ENCODE measurements around the gene LAMA3. TPM values are rescaled to one million over a fixed set of nuclear protein-coding genes. Genes with fewer than 3 reads are reported as not detected.

Gene LAMA3
- total and polyA plus RNA-seq, 4 donors, result 0.26 to 3.9 (median 0.37) TPM

DNA sequence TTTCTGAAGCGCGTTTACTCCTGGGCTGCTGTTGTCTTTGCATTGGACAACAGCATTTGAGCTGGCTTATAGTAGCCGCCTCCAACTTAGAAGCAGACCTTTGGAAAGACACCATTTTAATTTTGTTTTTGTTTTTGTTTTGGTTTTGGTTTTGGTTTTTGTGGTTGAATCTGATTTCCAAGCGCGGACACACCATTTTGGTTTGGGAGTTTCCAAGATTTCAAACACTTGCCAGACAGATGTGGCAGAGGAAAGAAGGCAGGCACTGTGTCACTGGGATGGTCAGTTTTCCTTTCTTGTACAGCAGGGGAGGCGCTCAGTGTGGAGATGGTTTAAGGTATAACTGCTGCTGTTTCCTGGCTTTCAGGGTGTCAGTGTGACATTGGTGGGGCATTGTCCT lies 126.8 kb downstream of the LAMA3 start (continued):
- TF ChIP-seq, protein P1, sequence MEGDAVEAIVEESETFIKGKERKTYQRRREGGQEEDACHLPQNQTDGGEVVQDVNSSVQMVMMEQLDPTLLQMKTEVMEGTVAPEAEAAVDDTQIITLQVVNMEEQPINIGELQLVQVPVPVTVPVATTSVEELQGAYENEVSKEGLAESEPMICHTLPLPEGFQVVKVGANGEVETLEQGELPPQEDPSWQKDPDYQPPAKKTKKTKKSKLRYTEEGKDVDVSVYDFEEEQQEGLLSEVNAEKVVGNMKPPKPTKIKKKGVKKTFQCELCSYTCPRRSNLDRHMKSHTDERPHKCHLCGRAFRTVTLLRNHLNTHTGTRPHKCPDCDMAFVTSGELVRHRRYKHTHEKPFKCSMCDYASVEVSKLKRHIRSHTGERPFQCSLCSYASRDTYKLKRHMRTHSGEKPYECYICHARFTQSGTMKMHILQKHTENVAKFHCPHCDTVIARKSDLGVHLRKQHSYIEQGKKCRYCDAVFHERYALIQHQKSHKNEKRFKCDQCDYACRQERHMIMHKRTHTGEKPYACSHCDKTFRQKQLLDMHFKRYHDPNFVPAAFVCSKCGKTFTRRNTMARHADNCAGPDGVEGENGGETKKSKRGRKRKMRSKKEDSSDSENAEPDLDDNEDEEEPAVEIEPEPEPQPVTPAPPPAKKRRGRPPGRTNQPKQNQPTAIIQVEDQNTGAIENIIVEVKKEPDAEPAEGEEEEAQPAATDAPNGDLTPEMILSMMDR (IDR thresholded peaks at IDR 0.05; ENCODE audit: low read depth, low read length, missing input control), result no peak
- TF ChIP-seq NR2F2 (IDR thresholded peaks at IDR 0.05) (no peak), YY1 (IDR thresholded peaks at IDR 0.05) (no peak), FOXA2 (IDR thresholded peaks at IDR 0.05) (no peak)

DNA sequence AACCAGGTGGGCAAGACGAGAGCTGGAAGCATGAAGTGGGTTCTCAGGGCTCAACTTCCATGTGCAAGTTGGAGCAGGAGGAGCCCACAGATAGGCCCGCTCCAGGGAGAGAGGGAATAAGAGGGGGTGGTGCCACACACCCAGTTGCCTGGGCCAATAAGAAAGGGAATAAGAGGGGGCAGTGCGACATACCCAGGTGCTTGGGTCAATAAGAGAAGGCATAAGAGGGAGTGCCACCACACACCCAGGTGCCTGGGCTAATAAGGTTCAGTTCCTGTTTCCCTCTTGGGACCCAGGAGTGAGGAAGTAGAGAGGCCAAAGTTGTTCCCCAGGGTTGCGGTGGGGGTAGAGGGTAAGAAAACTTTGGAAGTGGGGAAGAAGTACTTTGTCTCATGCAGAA lies 127.5 kb downstream of the LAMA3 start:
- Histone ChIP-seq H3K36me3 (ENCODE audit: control insufficient read depth in 4 of 4, insufficient read depth in 3 of 4, low read depth in 1 of 4, low read length in 3 of 4) (no peaks in the 10 kb centered on the region), H3K27me3 (ENCODE audit: control insufficient read depth in 4 of 4, insufficient read depth in 4 of 4, low read length in 3 of 4) (no peaks in the 10 kb centered on the region), H3K9ac (ENCODE audit: low read depth in 1 of 2, low read length in 2 of 2) (no peak overlapping the region), H3K4me3 (ENCODE audit: low read depth in 1 of 3, low read length in 3 of 3) (no peak overlapping the region), H3K27ac (ENCODE audit: low read depth in 1 of 2, low read length in 2 of 2) (no peak overlapping the region), H3K9me3 (ENCODE audit: control insufficient read depth in 4 of 4, low read length in 3 of 4) (no peaks in the 10 kb centered on the region), H3K4me1 (ENCODE audit: control insufficient read depth in 4 of 4, insufficient read depth in 4 of 4, low read length in 3 of 4) (no peaks in the 10 kb centered on the region)
- DNase-seq (ENCODE audit: low spot score), result no peak
- TF ChIP-seq HNF4G (IDR thresholded peaks at IDR 0.05) (no peak), YY1 (IDR thresholded peaks at IDR 0.05) (no peak), NR2F2 (IDR thresholded peaks at IDR 0.05) (no peak), TAF1 (conservative IDR thresholded peaks at IDR 0.05) (no peak), FOXA2 (IDR thresholded peaks at IDR 0.05) (no peak), RXRA (IDR thresholded peaks at IDR 0.05) (no peak), SP1 (IDR thresholded peaks at IDR 0.05) (no peak), GABPA (IDR thresholded peaks at IDR 0.05 in 1 of 2, conservative IDR thresholded peaks at IDR 0.05 in 1 of 2) (no peak), RAD21 (IDR thresholded peaks at IDR 0.05) (no peak), HNF4A (conservative IDR thresholded peaks at IDR 0.05) (no peak), EGR1 (IDR thresholded peaks at IDR 0.05; ENCODE audit: low read depth in 2 of 2) (no peak), FOXA1 (IDR thresholded peaks at IDR 0.05) (no peak), JUND (IDR thresholded peaks at IDR 0.05) (no peak)
- TF ChIP-seq, protein P2, sequence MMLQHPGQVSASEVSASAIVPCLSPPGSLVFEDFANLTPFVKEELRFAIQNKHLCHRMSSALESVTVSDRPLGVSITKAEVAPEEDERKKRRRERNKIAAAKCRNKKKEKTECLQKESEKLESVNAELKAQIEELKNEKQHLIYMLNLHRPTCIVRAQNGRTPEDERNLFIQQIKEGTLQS (IDR thresholded peaks at IDR 0.05), result no peak
- TF ChIP-seq, protein P1 (IDR thresholded peaks at IDR 0.05; ENCODE audit: low read depth, low read length, missing input control), result no peak
- TF ChIP-seq, protein P3, sequence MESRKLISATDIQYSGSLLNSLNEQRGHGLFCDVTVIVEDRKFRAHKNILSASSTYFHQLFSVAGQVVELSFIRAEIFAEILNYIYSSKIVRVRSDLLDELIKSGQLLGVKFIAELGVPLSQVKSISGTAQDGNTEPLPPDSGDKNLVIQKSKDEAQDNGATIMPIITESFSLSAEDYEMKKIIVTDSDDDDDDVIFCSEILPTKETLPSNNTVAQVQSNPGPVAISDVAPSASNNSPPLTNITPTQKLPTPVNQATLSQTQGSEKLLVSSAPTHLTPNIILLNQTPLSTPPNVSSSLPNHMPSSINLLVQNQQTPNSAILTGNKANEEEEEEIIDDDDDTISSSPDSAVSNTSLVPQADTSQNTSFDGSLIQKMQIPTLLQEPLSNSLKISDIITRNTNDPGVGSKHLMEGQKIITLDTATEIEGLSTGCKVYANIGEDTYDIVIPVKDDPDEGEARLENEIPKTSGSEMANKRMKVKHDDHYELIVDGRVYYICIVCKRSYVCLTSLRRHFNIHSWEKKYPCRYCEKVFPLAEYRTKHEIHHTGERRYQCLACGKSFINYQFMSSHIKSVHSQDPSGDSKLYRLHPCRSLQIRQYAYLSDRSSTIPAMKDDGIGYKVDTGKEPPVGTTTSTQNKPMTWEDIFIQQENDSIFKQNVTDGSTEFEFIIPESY (IDR thresholded peaks at IDR 0.05), result no peak
- TF ChIP-seq, protein P4, sequence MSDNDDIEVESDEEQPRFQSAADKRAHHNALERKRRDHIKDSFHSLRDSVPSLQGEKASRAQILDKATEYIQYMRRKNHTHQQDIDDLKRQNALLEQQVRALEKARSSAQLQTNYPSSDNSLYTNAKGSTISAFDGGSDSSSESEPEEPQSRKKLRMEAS (IDR thresholded peaks at IDR 0.05), result no peak
- TF ChIP-seq, protein P5, sequence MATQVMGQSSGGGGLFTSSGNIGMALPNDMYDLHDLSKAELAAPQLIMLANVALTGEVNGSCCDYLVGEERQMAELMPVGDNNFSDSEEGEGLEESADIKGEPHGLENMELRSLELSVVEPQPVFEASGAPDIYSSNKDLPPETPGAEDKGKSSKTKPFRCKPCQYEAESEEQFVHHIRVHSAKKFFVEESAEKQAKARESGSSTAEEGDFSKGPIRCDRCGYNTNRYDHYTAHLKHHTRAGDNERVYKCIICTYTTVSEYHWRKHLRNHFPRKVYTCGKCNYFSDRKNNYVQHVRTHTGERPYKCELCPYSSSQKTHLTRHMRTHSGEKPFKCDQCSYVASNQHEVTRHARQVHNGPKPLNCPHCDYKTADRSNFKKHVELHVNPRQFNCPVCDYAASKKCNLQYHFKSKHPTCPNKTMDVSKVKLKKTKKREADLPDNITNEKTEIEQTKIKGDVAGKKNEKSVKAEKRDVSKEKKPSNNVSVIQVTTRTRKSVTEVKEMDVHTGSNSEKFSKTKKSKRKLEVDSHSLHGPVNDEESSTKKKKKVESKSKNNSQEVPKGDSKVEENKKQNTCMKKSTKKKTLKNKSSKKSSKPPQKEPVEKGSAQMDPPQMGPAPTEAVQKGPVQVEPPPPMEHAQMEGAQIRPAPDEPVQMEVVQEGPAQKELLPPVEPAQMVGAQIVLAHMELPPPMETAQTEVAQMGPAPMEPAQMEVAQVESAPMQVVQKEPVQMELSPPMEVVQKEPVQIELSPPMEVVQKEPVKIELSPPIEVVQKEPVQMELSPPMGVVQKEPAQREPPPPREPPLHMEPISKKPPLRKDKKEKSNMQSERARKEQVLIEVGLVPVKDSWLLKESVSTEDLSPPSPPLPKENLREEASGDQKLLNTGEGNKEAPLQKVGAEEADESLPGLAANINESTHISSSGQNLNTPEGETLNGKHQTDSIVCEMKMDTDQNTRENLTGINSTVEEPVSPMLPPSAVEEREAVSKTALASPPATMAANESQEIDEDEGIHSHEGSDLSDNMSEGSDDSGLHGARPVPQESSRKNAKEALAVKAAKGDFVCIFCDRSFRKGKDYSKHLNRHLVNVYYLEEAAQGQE (IDR thresholded peaks at IDR 0.05), result no peak
- WGBS, result 89% methylated on average over 4 of the region's 4 CpGs
